ENCODE measurements around the gene F12.

F12 gene

DNA sequence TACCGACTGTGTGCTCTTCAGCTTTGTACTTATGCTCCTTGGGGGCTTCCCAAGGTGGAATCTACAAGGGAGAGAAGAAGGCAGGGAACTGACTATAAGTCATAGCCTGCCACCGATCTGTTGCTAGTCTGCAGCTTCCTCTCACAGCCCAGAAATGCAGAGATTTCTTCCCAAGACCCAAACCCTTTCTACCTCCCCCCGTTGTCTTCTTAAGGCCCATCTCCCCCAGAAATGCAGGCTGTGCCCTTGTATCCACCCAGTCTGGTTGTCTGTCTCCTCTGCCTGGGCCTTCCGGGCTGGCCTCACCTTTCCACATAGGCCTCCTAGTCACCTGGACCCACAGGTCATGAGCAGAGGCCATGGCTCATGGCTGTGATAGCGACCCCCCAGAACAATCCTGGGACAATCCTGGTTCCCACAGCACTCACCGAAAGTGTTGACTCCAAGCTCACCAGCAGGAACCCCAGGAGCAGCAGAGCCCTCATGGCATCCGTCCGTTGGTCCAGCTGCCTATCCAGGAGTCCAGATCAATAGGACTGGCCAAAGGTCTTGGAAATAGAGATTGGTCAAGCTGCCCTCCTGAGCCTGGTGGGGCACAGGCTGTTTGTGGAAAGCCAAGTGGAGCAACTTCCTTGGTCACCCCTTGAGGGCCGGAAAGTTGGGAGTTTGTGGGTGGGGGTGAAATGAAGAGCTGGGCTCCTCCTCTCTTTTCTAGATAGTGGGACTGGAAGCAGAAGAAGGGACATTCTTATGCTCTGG, at the start of gene F12:
Gene F12, minus strand, starts transcription at position 522 of the 759 bp plus-strand sequence. Its CDS starts 37 bp downstream, at position 485.
- TF ChIP-seq, protein P1, sequence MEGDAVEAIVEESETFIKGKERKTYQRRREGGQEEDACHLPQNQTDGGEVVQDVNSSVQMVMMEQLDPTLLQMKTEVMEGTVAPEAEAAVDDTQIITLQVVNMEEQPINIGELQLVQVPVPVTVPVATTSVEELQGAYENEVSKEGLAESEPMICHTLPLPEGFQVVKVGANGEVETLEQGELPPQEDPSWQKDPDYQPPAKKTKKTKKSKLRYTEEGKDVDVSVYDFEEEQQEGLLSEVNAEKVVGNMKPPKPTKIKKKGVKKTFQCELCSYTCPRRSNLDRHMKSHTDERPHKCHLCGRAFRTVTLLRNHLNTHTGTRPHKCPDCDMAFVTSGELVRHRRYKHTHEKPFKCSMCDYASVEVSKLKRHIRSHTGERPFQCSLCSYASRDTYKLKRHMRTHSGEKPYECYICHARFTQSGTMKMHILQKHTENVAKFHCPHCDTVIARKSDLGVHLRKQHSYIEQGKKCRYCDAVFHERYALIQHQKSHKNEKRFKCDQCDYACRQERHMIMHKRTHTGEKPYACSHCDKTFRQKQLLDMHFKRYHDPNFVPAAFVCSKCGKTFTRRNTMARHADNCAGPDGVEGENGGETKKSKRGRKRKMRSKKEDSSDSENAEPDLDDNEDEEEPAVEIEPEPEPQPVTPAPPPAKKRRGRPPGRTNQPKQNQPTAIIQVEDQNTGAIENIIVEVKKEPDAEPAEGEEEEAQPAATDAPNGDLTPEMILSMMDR (IDR thresholded peaks at IDR 0.05) = no peak
- Histone ChIP-seq H3K4me3 (ENCODE audit: low read depth, low read length) (no peak within 1 kb of the TSS), H3K9ac (no peak within 1 kb of the TSS), H3K4me1 (peaks cover 18% of the 10 kb centered on the region), H3K36me3 (ENCODE audit: control insufficient read depth, insufficient read depth, low read length) (no peaks in the 10 kb centered on the region), H3K79me2 (no peaks in the 10 kb centered on the region), H2AFZ (no peak within 1 kb of the TSS), H3K27me3 (ENCODE audit: control insufficient read depth, insufficient read depth, low read length) (no peaks in the 10 kb centered on the region), H3K4me2 (ENCODE audit: low read length) (no peak within 1 kb of the TSS), H3K9me3 (ENCODE audit: control insufficient read depth, low read length) (no peaks in the 10 kb centered on the region), H3K27ac (no peak within 1 kb of the TSS)

DNA sequence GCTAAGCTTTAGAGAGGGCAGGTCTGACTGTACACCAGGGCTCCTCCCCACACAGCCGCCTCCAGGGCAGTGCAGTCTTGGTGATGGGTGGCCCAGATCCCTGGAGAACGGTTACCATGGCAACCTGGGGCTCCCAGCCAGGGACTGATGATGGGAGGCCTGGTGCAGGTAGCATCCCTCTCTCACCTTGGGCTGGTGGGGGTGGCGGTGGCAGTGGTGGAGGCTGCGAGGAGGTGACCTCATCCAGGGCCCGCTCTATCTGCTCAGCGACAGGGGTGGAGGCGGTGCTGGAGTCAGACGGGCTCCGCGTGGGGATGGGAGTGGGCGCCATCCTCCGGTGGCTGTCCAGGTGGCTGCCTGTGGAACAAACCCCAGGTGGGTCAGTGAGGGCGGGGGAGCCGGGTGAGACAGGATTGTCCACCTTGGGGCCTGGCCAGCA, 49.6 kb upstream of the F12 start:
- no peak overlapping the region for H3K9ac ChIP-seq
- no peak overlapping the region for H2AFZ ChIP-seq
- H3K4me3 ChIP-seq (ENCODE audit: low read depth, low read length) = no peak overlapping the region
- H3K27ac ChIP-seq = no peak overlapping the region
- no peaks in the 10 kb centered on the region for H3K79me2 ChIP-seq
- no peak overlapping the region for H3K4me2 ChIP-seq (ENCODE audit: low read length)
- no peaks in the 10 kb centered on the region for H3K9me3 ChIP-seq (ENCODE audit: control insufficient read depth, low read length)
- peaks cover 3% of the 10 kb centered on the region for H3K4me1 ChIP-seq
- H3K27me3 ChIP-seq (ENCODE audit: control insufficient read depth, insufficient read depth, low read length) = peaks cover 2% of the 10 kb centered on the region
- no peaks in the 10 kb centered on the region for H3K36me3 ChIP-seq (ENCODE audit: control insufficient read depth, insufficient read depth, low read length)
- TF ChIP-seq, protein P1 (IDR thresholded peaks at IDR 0.05) = no peak

DNA sequence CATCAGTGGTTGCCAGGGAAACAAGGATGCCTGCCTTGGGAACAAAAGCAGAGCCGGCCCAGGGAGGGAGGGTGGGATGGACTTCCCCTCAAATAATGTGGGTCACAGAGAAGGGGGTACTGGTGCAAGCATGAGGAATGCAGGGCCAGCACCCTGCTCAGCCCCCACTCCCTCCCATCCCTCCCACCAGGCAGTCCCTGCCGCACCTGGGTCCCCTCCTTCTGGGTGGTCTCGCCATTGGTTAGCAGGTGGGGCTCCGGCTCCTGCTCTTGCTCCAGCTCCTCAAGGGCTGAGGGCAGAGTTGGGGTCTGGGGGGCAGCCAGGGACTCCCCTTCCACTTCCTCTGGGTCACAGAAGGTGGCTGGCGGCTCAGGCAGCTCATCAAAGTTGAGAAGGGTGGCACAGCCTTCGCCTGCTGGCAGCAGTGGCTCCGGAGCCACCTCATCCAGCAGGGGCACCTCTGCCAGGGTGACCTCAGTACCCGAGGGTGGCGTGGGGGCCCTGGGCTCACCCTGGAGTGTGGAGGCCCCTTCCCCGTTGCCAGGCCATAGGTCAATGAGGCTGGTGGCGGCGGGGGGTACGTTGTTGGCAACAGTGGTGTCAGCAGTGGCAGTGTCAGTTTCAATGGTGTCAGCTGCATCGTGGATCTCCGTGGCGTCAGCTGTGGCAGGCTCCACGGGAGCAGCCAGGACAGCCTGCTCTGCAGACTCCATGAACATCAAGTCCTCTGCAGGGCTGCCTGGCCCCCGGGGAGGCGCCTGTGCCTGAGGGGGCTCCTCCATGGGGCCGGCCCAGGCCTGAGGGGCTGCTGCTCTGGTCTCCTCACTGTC, 48.7 kb upstream of the F12 start:
- Histone ChIP-seq H3K9me3 (ENCODE audit: control insufficient read depth, low read length) (no peaks in the 10 kb centered on the region), H3K4me2 (ENCODE audit: low read length) (no peak overlapping the region), H3K9ac (no peak overlapping the region), H3K4me1 (peaks cover 8% of the 10 kb centered on the region), H3K36me3 (ENCODE audit: control insufficient read depth, insufficient read depth, low read length) (no peaks in the 10 kb centered on the region), H3K79me2 (no peaks in the 10 kb centered on the region), H3K27ac (peak overlapping the region; percentile 15), H3K27me3 (ENCODE audit: control insufficient read depth, insufficient read depth, low read length) (peaks cover 4% of the 10 kb centered on the region), H3K4me3 (ENCODE audit: low read depth, low read length) (no peak overlapping the region), H2AFZ (no peak overlapping the region)
- TF ChIP-seq, protein P1 (IDR thresholded peaks at IDR 0.05) = no peak

DNA sequence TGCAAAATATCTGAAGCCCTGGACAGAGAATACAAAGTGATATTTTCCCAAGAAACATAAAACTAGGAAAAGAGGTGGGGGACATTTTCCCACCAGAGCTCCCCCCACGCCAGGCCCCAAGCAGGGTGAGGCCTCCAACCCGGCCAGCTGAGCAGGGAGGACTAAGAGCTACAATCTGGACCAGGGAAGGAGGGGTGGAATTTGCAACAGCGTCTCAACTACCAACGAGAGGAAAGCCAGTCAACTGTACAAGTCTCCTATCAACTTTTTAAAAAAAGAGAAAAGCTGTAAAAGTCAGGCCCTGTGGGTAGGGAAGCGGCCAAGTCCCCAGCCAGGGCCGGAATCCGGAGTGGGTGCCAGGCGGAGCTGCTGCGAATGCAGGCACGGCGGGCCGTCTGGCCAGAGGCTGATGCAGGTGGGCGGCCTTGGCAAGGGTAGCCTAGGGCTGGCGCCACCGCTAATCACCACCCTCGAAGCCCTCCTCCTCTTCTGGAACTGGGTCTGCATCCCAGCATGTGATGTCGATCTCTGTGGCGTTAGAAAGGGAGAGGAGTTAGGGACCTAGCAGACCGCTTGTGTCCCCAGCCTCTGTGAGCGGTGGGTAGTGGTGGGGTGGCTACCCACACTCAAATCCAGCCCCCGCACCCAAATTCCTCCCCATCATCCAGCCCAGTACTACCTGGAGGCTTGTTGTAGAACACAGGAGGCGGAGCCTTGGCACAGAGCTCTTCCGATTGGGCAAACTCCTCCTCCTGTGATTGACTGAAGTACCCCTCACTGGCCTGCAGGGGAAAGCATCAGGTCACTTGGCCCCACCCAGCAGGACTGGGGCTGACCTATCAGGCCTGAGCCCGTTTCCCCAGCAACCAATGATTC, 47.9 kb upstream of the F12 start:
- Histone ChIP-seq H3K4me1 (peaks cover 8% of the 10 kb centered on the region), H3K9ac (no peak overlapping the region), H3K27me3 (ENCODE audit: control insufficient read depth, insufficient read depth, low read length) (peaks cover 4% of the 10 kb centered on the region), H3K4me3 (ENCODE audit: low read depth, low read length) (no peak overlapping the region), H3K4me2 (ENCODE audit: low read length) (no peak overlapping the region), H3K9me3 (ENCODE audit: control insufficient read depth, low read length) (no peaks in the 10 kb centered on the region), H3K79me2 (no peaks in the 10 kb centered on the region), H3K36me3 (ENCODE audit: control insufficient read depth, insufficient read depth, low read length) (no peaks in the 10 kb centered on the region), H2AFZ (no peak overlapping the region), H3K27ac (peak overlapping the region; percentile 11)
- TF ChIP-seq, protein P1 (IDR thresholded peaks at IDR 0.05) = peak; percentile 79

All from parathyroid adenoma (tissue), 2 donors.